Measurements from ENCODE around the gene SPART. TPM values are rescaled to one million over a fixed set of nuclear protein-coding genes. Genes with fewer than 3 reads are reported as not detected.
A peak's percentile ranks its signal among the peaks of the same experiment; 100 is the strongest.

SPART gene
- polyA plus RNA-seq, 1 donor from 2014 or later, result 52.4 TPM

GRCh38 chr13:36345438-36346221 is 564 bp downstream of the SPART start:
- Histone ChIP-seq H3K9ac (ENCODE audit: low read length) (peak overlapping the region; percentile 91), H3K36me3 (ENCODE audit: insufficient read depth, low read length) (no peaks in the 10 kb centered on the region), H2AFZ (ENCODE audit: low read depth, low read length) (peak overlapping the region; percentile 74), H3K4me2 (ENCODE audit: low read length) (peak overlapping the region; percentile 83), H4K20me1 (ENCODE audit: insufficient read depth) (no peaks in the 10 kb centered on the region), H3K79me2 (replicated peaks; ENCODE audit: insufficient read depth, low read length) (peaks cover 38% of the 10 kb centered on the region), H3K27me3 (ENCODE audit: insufficient read depth, low read depth, low read length) (no peaks in the 10 kb centered on the region), H3K4me3 (ENCODE audit: low read length) (peak overlapping the region; percentile 83), H3K9me3 (ENCODE audit: low read length) (no peaks in the 10 kb centered on the region), H3K9me2 (ENCODE audit: insufficient read depth, low read length) (no peaks in the 10 kb centered on the region), H3K27ac (ENCODE audit: low read length) (peak overlapping the region; percentile 92), H3F3A (ENCODE audit: insufficient read depth, low read length, poor library complexity, severe bottlenecking) (no peaks in the 10 kb centered on the region)
- TF ChIP-seq POLR2AphosphoS5 (IDR thresholded peaks at IDR 0.05) (peak; percentile 43), RAD21 (conservative IDR thresholded peaks at IDR 0.05) (no peak)

DNA sequence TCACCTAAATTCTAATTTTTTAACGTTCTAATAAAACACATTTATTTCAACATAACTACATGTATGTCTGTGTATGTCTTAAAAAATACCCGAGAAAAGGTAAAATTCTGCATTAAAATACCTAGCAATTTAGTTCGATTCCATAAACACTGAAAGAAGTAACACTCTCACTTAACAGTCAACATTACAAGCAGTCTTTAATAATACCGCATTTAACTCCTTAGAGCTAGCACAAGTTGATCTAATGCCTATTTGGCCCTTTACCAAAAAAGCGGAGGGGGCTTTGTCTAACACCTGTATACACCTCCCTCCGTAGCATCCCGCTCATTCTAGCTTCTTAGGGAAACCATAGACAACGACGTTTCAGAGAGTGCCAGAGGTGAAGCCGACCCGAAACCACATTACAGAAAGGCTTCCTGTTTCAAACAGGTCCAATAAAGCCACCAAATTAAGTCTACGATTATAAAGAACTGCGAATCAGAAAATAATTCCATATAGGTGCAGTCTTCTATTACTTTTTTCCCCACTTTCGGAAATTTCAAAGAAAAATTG is 1.2 kb downstream of the SPART start:
- Histone ChIP-seq H3K27me3 (ENCODE audit: insufficient read depth, low read depth, low read length) (no peaks in the 10 kb centered on the region), H3K4me2 (ENCODE audit: low read length) (peak overlapping the region; percentile 83), H2AFZ (ENCODE audit: low read depth, low read length) (no peak overlapping the region), H3K36me3 (ENCODE audit: insufficient read depth, low read length) (no peaks in the 10 kb centered on the region), H3K9ac (ENCODE audit: low read length) (peak overlapping the region; percentile 91), H3K27ac (ENCODE audit: low read length) (peak overlapping the region; percentile 92), H4K20me1 (ENCODE audit: insufficient read depth) (no peaks in the 10 kb centered on the region), H3F3A (ENCODE audit: insufficient read depth, low read length, poor library complexity, severe bottlenecking) (no peaks in the 10 kb centered on the region), H3K79me2 (replicated peaks; ENCODE audit: insufficient read depth, low read length) (peaks cover 41% of the 10 kb centered on the region), H3K4me3 (ENCODE audit: low read length) (peak overlapping the region; percentile 83), H3K9me2 (ENCODE audit: insufficient read depth, low read length) (no peaks in the 10 kb centered on the region), H3K9me3 (ENCODE audit: low read length) (no peaks in the 10 kb centered on the region)
- TF ChIP-seq POLR2AphosphoS5 (IDR thresholded peaks at IDR 0.05) (no peak), EP300 (conservative IDR thresholded peaks at IDR 0.05; ENCODE audit: poor library complexity, severe bottlenecking) (no peak), TAF1 (IDR thresholded peaks at IDR 0.05; ENCODE audit: low read depth) (no peak), MXI1 (conservative IDR thresholded peaks at IDR 0.05; ENCODE audit: poor library complexity, severe bottlenecking) (no peak), CTCF (IDR thresholded peaks at IDR 0.05; ENCODE audit: poor library complexity, severe bottlenecking) (no peak), RAD21 (conservative IDR thresholded peaks at IDR 0.05) (no peak), REST (IDR thresholded peaks at IDR 0.05; ENCODE audit: borderline replicate concordance) (no peak), SMC3 (conservative IDR thresholded peaks at IDR 0.05; ENCODE audit: poor library complexity) (no peak), EZH2 (IDR thresholded peaks at IDR 0.05; ENCODE audit: borderline replicate concordance, insufficient read depth, low read length, poor library complexity, severe bottlenecking) (no peak)

Measured in neural cell (in vitro differentiated cells).